GM19351 (cell line): Measurements from ENCODE around the gene CRHBP.
"Not testable (repeated sequence)": the region's sequence is repeated elsewhere in the genome, so short reads cannot be mapped to it uniquely, and the experiment has no call there.

Experiments
- ATAC-seq: cut with Tn5 transposase; IDR thresholded peaks from one replicate; pipeline ENCODE4 v1.9.1; 2021; ENCODE audit warnings: mild to moderate bottlenecking, moderate library complexity; ENCODE audit not compliant: unreplicated experiment

The CRHBP gene

DNA sequence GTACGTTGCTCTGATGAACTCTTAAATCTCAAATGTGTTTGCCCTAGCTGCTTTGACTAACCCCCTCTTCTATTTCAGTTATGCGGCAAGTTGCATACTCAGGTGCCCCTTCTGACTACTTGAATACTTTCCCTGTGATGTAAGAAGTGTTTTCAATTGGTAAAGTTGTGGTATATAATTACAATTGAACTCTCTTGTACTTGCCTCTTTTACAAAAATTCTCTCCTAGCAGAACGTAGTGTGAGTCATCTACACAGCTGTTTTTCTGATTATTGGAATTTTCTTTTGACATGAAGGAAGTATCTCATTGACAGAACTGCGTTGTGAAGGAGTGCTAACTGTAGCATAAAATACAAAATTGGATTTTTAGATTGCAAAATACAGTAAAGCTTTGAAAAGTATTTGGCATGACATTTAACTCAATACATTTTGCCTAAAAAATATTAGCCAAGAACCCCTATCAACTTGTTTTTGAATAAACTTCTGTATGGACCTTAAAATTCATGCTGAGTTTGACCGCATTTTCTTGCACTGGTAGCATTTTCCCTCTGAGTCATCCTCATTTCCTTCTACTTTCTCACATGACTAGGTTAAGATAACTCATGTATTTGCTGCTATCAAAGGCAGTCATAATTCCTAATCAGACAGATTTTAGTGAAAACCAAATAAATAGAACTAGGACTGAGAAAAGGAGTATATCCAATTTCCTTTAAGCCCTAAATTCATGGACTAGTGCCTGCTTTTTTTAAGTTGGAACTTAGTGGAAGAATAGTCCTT lies 6.3 kb downstream of the CRHBP start:
- ATAC-seq: no peak

DNA sequence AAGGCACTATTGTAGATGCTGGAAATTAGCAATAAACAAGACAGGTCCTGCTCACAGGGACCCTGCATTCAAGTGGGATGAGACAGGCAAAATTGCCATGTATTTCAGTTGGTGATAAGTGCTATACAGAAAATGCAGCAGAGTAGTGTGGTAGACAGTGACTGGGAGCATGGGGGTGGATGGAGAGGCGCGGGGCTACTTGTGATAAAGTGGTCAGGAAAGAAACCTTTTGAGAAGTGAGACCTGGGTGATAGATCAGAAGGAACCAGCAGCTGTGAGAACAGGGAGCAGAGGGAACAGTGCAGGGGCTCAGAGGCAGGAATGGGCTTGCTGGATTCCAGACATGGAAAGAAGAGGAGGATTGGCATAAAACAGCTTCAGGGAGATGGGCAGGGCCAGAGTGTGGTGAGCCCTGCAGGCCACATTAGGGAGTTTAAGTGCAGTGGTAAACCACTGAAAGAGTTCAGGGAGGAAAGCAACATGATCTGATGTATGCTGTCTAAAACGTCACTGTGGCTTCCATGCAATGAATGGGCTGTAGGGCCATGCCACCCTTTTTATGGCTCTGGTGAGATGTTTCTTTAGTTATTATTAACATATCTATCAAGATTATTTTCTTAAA lies 7.3 kb downstream of the CRHBP start:
- ATAC-seq: peak; percentile 90

DNA sequence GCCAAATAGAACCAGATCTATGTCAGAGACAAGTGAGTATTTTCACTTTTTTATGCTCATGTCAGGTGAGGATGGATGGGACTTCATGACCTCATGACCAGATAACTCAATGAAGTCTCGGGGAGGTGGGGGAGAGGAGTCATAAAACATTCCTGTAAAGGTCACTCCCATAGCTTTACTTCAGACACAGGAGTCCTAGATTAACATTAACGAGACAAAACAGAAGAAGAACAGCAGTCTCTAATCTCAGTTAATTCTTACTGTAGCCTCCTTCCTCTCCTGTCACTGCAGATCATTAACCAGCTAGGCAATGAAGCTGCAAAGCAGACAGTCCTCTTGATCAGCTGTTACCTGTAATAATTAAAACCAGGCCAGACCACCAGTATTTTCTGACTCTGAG lies 11.2 kb downstream of the CRHBP start:
- no peak for ATAC-seq

DNA sequence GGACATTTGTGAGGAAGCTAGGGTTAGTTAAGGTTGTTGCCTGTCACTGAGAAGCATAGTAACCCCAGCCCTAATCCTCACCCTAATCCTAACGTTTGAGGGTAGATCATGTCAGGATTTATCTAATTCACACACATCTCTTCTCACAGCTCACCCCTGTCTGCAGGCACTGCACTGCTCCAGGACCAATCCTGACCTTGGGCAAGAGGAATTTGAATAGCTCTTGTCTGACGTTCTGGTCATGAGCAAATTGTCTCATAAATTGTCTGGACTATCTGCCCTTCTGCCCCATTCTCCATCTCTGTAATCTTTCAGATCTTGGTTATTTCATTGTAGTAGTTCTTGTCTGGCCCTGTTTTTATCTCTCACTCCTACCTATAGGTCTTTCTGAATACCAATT lies 18.7 kb downstream of the CRHBP start:
- no peak for ATAC-seq

DNA sequence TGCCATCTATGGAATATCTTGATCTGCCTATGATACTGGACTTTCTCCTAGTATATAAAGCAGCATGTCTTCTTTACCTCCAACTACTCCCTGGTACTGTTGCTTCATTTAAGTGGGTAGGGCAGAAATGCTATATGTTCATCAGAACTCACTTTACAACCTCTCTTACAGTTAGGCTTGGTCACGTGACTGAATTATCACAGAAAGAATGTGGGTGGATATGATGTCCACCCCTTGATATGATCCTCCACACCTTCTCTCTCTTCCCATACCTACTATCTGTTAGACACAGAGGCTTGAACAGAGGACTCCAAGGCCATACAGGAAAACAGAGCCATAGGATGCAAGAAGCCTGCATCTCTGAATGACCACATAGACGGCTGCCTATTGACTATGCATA lies 19.8 kb downstream of the CRHBP start:
- no peak for ATAC-seq

DNA sequence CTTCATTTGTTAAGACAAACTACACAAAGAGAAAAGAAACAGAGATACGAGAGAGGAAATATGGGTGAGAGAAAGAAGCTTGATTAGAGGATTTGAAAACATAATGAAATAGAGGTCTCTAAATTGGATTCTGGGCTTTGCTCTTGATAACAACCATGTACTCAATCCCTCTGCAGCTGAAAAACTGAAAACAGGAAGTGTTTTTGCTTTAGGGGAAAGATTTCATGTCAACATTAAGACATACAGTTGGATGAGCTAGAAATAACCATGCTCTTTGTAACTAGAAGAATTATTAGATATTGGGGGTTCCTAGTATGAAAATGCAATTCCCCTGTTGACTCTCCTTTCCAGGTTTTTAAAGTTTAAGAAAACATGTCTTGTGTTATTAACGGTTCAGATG lies 21.9 kb downstream of the CRHBP start:
- ATAC-seq: no peak

DNA sequence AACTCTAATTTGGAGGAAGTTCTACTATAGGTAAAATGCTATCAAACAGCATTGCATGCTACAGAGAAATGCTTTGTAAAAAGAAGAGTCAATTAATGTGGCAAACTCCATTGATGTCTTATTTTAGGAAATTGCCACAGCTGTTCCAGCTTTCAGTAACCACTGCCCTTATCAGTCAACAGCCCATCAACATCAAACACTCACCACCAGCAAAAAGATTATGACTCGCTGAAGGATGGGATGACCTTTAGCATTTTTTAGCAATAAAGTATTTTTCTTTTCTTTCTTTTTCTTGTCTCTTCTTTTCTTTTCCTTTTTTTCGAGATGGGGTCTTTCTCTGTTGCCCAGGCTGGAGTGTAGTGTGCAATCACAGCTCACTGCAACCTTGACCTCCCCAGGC lies 26.0 kb downstream of the CRHBP start:
- ATAC-seq: no peak

DNA sequence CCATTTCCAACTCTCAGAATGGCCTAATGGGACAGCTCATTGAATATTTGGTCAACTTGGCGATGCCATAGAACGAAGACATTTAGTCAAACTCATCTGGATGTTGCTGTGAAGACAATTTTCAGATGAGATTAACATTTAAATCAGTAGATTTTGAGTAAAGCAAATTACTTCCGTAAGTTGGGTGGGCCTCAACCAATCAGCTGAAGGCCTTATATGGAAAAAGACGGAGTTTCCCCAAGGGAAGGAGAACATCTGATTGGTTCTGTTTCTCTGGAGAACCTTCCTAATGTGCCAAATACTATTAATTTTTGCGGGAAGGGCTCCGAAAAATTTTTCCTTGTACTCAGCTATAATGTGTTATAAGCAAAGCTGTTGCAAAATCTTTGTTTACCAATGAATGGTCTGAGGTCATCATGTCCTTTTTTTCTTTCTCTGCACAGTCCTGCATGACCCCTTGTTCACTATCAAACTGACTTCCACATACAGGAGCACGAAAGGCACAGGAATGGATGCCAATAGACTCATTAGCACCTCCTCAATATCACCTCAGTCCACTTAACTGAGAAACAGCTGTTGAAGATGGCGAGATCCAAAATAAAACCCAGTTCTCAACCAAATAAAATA lies 27.8 kb downstream of the CRHBP start:
- ATAC-seq: no peak

DNA sequence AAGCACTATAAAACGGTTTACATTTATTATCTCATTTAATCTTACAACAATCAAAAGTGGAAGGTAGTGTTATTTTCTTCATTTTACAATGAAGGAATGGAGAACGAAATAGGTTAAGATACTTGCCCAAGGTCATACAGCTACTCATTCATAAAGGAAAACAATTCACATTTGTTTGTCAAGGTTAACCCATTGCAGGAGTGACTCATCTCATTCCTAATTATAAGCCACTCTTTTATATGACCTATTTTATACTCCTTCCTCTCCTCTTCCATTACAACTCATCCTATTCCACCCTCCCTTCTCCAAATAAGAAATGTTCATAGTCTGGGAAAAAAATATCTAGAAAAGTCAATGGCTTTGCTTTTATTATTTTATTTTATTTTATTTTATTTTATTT lies 29.6 kb downstream of the CRHBP start:
- ATAC-seq: no peak

DNA sequence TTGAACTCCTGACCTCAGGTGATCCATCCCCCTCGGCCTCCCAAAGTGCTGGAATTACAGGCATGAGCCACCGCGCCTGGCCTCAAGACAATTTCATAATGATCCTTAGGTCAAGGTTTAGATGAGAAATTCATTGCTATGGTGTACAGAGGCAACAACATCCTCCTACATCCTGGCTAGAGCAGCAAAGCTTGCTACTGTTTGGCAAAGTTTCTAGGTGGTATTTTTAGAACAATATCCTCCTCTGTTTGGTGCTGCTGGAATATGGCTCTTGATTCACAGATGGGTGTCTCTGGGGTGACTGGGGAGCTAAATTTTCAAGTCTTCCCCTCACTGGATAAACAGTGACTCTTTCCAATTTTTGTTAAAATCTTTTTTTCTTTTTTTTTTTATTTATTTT lies 30.6 kb downstream of the CRHBP start:
- no peak for ATAC-seq

DNA sequence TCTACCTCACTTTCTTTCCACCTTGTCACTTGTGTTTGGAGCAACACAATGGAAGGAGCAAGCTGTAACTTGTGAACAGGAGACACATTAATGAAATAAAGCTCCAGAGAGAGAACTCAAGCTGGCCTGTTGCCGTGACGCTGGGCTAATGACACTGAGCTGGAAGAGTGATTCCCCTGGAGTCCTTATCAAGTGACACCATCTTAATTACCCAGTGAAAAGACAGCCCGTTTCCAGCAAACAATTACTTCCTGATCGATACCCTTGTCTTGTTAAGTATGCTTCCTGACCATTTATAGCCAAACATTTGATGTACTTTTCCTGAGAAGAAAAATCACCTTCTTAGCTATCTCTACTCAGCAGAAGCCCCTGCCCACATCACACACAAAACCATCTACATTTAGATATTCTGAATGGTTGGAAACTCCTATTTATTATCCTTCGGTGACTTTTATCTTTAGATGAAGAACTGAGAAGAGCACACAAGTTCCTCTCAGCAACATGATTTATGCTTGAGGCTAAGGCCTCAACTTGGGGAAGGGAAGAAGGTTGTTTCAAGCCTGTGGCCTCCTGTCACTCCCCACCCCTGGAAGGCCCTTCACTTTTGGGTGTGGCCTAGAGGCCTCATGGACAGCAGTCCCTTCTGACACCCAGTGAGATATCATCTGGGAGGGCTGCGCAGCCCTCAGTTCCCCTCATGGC lies 34.1 kb downstream of the CRHBP start:
- ATAC-seq: no peak

DNA sequence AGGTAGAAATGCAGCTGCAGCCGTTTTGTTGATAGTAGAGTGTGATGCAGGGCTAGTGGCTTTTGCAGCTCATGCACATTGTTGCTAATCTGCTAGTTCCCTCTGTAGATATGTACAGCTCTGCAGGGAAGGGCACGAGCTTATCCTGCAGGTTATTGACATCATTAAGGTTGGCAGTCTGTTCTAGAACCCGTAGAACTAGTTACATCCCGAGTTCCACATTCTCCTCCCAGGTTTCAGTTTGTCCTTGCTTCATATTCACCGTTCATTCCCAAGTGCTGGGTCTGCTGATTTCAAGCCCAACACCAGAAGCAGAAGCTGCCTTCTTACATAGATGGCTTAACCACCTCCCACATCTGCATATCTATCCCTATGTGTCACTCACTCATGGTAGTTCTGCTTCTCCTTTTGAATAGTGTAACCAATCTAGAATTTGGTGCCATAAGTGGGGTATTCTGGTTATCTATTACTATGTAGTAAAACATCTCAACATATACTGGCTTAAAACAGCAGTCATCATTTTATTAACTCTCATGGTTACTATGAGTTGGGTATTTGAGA lies 38.1 kb downstream of the CRHBP start:
- ATAC-seq: no peak

DNA sequence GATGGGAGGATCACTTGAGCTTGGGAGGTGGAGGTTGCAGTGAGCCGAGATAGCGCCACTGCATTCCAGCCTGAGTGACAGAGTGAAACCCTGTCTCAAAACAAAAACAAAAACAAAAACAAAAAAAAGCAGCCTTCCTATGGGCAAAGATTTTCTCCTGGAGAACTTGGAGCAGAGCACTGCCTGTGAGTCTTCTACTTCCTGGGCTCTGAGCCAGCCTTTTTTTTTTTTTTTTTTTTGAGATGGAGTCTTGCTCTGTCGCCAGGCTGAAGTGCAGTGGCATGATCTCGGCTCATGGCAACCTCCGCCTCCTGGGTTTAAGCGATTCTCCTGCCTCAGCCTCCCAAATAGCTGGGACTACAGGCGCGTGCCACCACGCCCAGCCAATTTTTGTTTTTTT lies 40.6 kb downstream of the CRHBP start:
- not testable (repeated sequence) for ATAC-seq

DNA sequence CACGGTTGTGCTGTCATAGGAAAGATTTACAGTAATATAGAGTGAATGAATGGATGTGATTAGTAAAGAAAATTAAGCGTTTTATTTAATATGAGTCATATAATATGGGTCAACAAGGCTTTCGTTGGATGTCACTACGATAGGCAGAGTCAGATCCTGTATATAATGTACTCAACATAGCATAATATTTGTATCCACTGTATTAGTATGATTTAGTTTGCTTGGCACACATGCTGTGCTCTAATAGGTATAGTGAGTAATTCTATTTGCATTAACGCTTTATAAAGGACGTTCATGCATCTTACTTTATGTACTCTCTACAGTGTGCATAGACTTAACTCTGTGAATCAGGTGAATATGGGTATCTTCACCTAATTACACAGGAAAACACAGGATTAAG lies 41.5 kb downstream of the CRHBP start:
- ATAC-seq: no peak

DNA sequence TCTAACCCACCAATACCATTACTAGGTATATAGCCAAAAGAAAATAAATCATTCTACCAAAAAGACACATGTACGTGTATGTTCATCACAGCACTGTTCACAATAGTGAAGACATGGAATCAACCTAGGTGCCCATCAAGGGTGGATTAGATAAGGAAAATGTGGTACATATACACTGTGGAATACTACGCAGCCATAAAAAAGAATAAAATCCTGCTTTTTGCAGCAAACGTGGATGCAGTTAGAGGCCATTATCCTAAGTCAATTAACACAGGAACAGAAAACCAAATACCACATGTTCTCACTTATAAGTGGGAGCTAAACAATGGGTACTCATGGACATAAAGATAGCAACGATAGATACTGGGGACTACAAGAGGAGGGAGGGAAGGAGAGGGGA lies 45.4 kb downstream of the CRHBP start:
- not testable (repeated sequence) for ATAC-seq

DNA sequence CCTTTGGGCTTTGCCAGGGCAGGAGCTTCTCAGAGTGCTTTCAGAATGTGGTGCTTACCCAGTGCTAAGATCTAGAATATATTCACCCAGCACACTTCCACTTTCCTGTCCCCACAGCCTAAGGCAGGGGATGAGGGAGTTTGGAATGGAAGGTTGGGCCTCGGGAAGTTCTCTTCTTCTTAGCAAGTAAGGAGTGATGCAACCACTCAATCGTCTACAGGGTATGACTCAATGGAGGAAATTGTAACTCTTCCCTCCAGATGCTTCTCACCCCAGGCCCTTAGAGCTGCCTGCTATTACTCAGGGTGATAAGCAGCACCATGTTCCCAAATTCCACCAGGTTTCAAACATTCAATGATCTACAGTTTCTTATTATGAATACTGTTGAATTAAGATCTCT lies 46.6 kb downstream of the CRHBP start:
- ATAC-seq: no peak

DNA sequence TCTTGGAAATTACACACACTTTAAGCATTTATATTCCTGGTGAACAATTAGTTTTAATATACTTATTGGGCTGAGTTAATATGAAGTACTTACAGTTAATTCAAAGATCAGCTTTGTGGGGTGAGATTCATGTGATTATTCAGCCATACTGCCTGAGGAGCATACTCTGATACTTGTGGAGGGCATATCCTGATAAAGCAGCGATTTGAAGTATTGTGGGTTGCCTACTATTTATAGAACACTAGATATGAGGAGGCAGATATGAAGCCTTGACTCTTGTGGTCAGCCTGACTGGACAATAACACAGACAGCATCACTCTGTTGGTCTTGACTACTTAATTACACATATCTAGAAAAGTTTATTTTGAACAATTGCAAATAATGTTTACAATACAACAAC lies 50.4 kb downstream of the CRHBP start:
- ATAC-seq: no peak

DNA sequence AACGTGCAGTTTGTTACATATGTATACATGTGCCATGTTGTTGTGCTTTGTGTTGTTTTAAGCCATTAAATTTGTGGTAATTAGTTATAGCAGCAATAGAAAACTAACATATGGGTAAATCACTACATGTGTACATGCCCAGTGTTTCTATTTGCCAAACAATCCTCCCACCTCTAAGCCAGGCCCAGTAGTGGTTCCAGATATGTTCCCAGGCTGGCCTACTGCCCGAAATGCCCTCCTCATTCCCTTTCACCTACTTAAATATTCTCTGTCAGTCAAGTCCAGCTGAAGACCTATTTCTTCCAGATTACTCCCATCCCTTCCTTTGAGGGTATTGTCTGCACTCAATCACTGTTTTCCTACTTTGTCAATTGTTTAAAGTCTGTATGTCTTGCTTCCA lies 53.3 kb downstream of the CRHBP start:
- ATAC-seq: no peak

DNA sequence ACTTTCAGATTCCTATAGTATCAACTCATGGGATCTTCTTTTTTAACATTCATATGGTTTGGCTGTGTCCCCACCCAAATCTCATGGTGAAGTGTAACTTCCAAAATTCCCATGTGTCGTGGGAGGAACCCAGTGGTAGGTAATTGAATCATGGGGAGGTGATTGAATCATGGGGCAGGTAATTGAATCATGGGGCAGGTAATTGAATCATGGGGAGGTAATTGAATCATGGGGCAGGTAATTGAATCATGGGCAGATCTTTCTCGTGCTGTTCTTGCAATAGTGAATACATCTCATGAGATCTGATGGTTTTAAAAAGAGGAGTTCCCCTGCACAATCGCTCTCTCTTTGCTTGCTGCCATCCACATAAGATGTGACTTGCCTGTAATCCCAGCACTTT lies 55.6 kb downstream of the CRHBP start:
- ATAC-seq: no peak

DNA sequence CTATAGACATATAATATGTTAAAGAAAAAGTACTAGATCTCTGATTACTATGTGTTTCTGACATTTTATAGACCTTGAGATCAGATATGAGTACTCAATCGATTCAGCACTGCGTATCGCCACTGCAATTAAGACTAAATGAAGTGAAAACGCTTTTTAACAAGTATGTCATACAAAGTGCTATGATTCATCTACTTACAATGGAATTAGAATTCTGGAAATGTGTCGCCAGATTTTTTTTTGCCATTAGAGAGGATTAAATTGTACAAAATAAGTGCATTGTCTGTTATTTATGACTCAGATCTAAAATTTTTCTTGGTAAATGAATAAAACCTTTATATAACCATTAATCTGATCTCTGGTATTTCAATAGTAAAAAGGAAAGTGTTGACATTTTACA lies 57.4 kb downstream of the CRHBP start:
- ATAC-seq: no peak

DNA sequence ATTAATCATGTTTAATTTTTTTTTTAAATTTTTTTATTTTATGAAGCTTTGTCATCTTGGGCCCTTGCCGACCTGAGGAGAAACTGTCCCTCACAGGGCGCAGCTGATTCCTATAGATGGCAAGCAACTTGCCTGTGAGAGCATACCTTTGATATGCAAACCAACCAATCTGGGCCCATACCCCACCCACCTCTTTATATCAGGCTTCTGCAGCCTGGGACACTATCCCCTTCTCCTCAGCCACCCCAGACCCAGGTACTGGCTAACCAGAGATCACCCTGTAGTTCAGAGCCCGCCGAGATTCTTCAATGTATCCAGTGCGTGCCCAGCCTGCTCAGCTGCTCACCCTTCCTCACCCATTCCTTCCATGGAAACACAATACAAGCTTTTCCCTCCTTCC lies 58.7 kb downstream of the CRHBP start:
- ATAC-seq: no peak
